GM12891 (cell line): ENCODE data around the gene SLC12A7.

Source experiments
- PAX5 ChIP-seq: IDR thresholded peaks from 2 replicates; pipeline ENCODE4 v1.6.1; 2011; ENCODE audit warnings: low read length, moderate library complexity, mild to moderate bottlenecking; ENCODE audit not compliant: insufficient read depth, severe bottlenecking
- POLR2A ChIP-seq: IDR thresholded peaks from 2 replicates; pipeline ENCODE4 v1.6.1; 2011; ENCODE audit warnings: low read depth, low read length, control low read depth
- POLR2AphosphoS5 ChIP-seq: IDR thresholded peaks from 2 replicates; pipeline ENCODE4 v1.6.1; 2011; ENCODE audit warnings: low read depth, low read length, control low read depth
- POU2F2 ChIP-seq: IDR thresholded peaks from 2 replicates; pipeline ENCODE4 v1.6.1; 2011; ENCODE audit warnings: low read depth, mild to moderate bottlenecking, control low read depth, low read length, moderate library complexity
- SPI1 ChIP-seq: IDR thresholded peaks from 2 replicates; pipeline ENCODE4 v1.6.1; 2011; ENCODE audit warnings: low read depth, low read length, control low read depth
- TAF1 ChIP-seq: IDR thresholded peaks from 2 replicates; pipeline ENCODE4 v1.6.1; 2011; ENCODE audit warnings: low read depth, low read length, control low read depth

DNA sequence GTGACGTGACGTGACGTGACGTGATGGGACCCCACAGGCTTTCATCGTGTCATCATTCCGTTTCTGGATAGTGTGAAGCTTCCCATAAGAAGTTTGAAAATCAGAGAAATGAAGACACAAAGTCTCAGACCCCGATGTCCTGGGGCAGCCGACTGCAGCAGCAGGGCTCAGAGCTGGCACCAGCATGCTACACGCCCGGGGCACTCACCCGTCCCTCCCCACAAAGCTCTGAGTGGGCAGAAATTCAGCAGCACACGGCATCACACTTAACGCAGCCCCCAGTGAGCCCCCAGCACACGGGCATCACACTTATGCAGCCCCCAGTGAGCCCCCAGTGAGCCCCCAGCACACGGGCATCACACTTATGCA lies 42.2 kb downstream of the SLC12A7 start:
- TF ChIP-seq POLR2AphosphoS5 (no peak), TAF1 (no peak), POU2F2 (no peak), POLR2A (no peak), PAX5 (no peak), SPI1 (no peak)
